Tibial nerve (tissue), 4 donors: Measurements from ENCODE around the gene CAPN7. TPM values are rescaled to one million over a fixed set of nuclear protein-coding genes. Genes with fewer than 3 reads are reported as not detected.

Source experiments
- DNase-seq, 2 donors: peaks; one replicate each; pipeline ENCODE4 v3.0.0-alpha.2; 2019; ENCODE audit warnings: low spot score in 2 of 2
- H3K27ac ChIP-seq, 4 donors: fragments of 200-600 bp; sonication (generic) in 3 of 4; one replicate each; pipeline ENCODE4 v1.5.1; 2017 to 2019; ENCODE audit warnings: mild to moderate bottlenecking in 1 of 4
- H3K27me3 ChIP-seq, 2 donors: fragments of 200-600 bp; sonication (generic) in 1 of 2; one replicate each; pipeline versions ENCODE4 v1.5.1 to v1.6.0; 2017 to 2019
- H3K36me3 ChIP-seq, 3 donors: fragments of 200-600 bp; sonication (generic); one replicate each; pipeline ENCODE4 v1.5.1; 2018 to 2019
- H3K4me1 ChIP-seq, 4 donors: fragments of 200-600 bp; sonication (generic) in 3 of 4; one replicate each; pipeline ENCODE4 v1.5.1; 2017 to 2019
- H3K4me3 ChIP-seq, 4 donors: fragments of 200-600 bp; sonication (generic) in 3 of 4; one replicate each; pipeline ENCODE4 v1.5.1; 2017 to 2019; ENCODE audit warnings: mild to moderate bottlenecking in 1 of 4, moderate library complexity in 1 of 4
- H3K9me3 ChIP-seq, 4 donors: fragments of 200-600 bp; sonication (generic) in 3 of 4; one replicate each; pipeline ENCODE4 v1.5.1; 2017 to 2019
- CTCF ChIP-seq, 5 experiments: fragments of 200-600 bp in 3 of 5; fragments of 450-650 bp in 2 of 5; sonication (generic) in 3 of 5; IDR thresholded peaks; one replicate each; pipeline ENCODE4 v1.5.1; 2016 to 2019; ENCODE audit warnings: antibody characterized with exemption in 5 of 5, mild to moderate bottlenecking in 3 of 5, moderate library complexity in 2 of 5
- EP300 ChIP-seq, 2 donors: sonication (generic); formaldehyde crosslinking; IDR thresholded peaks; one replicate each; pipeline ENCODE4 v1.6.1; 2017; ENCODE audit warnings: antibody characterized with exemption in 2 of 2, mild to moderate bottlenecking in 1 of 2
- POLR2A ChIP-seq, 2 donors: fragments of 450-650 bp; IDR thresholded peaks; one replicate each; pipeline ENCODE4 v1.6.1; 2017; ENCODE audit warnings: antibody characterized with exemption in 2 of 2, mild to moderate bottlenecking in 2 of 2, moderate library complexity in 2 of 2
- WGBS, 2 donors: methylation state at CpG; one replicate each; pipeline ENCODE4 v1.1.5; 2018; 5-methylcytosine and 5-hydroxymethylcytosine counted together
- total RNA-seq, 4 donors: library from RNA; depleted of rRNA; stranded (reverse); fragments of >200 nt; gene quantifications; one replicate each; pipeline ENCODE4 v1.1.0, GENCODE V29; 2016

Gene CAPN7
- total RNA-seq, 4 donors from 2014 or later = 57.9 to 82.0 (median 74.2) TPM

- Histone ChIP-seq H3K4me1 (peaks cover 0 to 3% (median 0%) of the 10 kb centered on the region in 4 donors), H3K27me3 (no peaks in the 10 kb centered on the region), H3K27ac (no peak overlapping the region), H3K36me3 (peaks cover 0 to 70% (median 3%) of the 10 kb centered on the region in 3 donors), H3K9me3 (no peaks in the 10 kb centered on the region), H3K4me3 (no peak overlapping the region)
- TF ChIP-seq CTCF (IDR thresholded peaks at IDR 0.05) (no peak), EP300 (IDR thresholded peaks at IDR 0.05) (no peak), POLR2A (IDR thresholded peaks at IDR 0.05) (no peak)
- DNase-seq = no peak
- 85 to 89% methylated on average over 5 of the region's 5 CpGs for WGBS, 2 donors
Measured at GRCh38 chr3:15243822-15244482, 37.9 kb downstream of the CAPN7 start.

- Histone ChIP-seq H3K9me3 (no peaks in the 10 kb centered on the region), H3K4me3 (no peak overlapping the region), H3K36me3 (peaks cover 0 to 86% (median 0%) of the 10 kb centered on the region in 3 donors), H3K4me1 (peaks cover 0 to 1% (median 0%) of the 10 kb centered on the region in 4 donors), H3K27me3 (no peaks in the 10 kb centered on the region), H3K27ac (no peak overlapping the region)
- 94 to 97% methylated on average over 2 of the region's 2 CpGs for WGBS, 2 donors
- no peak for DNase-seq
- TF ChIP-seq POLR2A (IDR thresholded peaks at IDR 0.05) (no peak), EP300 (IDR thresholded peaks at IDR 0.05) (no peak), CTCF (IDR thresholded peaks at IDR 0.05) (no peak)
Measured at GRCh38 chr3:15246186-15246585, 40.1 kb downstream of the CAPN7 start.

GRCh38 chr3:15253023-15253697 is 47.1 kb downstream of the CAPN7 start:
- WGBS, 2 donors = 65 to 70% methylated on average over 7 of the region's 7 CpGs
- Histone ChIP-seq H3K4me3 (no peak overlapping the region), H3K27me3 (no peaks in the 10 kb centered on the region), H3K27ac (peak overlapping the region in 3 of 4 donors; percentile 10 to 54 (median 18)), H3K9me3 (no peaks in the 10 kb centered on the region), H3K36me3 (peaks cover 0 to 95% (median 13%) of the 10 kb centered on the region in 3 donors), H3K4me1 (peaks cover 0 to 7% (median 0%) of the 10 kb centered on the region in 4 donors)
- TF ChIP-seq EP300 (IDR thresholded peaks at IDR 0.05) (no peak), CTCF (IDR thresholded peaks at IDR 0.05) (no peak), POLR2A (IDR thresholded peaks at IDR 0.05) (no peak)
- no peak for DNase-seq

GRCh38 chr3:15255215-15255614 is 49.2 kb downstream of the CAPN7 start:
- peak overlapping the region in 2 of 4 donors; percentile 0 to 60 for H3K27ac ChIP-seq
- WGBS, 2 donors = 83 to 98% methylated on average over 2 of the region's 2 CpGs

More at GRCh38 chr3:15255215-15255614, 49.2 kb downstream of the CAPN7 start:
- Histone ChIP-seq H3K9me3 (no peaks in the 10 kb centered on the region), H3K27me3 (no peaks in the 10 kb centered on the region), H3K4me1 (peaks cover 0 to 7% (median 0%) of the 10 kb centered on the region in 4 donors), H3K36me3 (peaks cover 0 to 96% (median 13%) of the 10 kb centered on the region in 3 donors), H3K4me3 (no peak overlapping the region)
- no peak for TF ChIP-seq EP300 (IDR thresholded peaks at IDR 0.05)
- no peak for TF ChIP-seq CTCF (IDR thresholded peaks at IDR 0.05)
- no peak for TF ChIP-seq POLR2A (IDR thresholded peaks at IDR 0.05)
- DNase-seq = no peak
